ENCODE results near the gene PIP5K1B.
"Not testable (repeated sequence)": the region's sequence is repeated elsewhere in the genome, so short reads cannot be mapped to it uniquely, and the experiment has no call there.

Gene PIP5K1B

DNA sequence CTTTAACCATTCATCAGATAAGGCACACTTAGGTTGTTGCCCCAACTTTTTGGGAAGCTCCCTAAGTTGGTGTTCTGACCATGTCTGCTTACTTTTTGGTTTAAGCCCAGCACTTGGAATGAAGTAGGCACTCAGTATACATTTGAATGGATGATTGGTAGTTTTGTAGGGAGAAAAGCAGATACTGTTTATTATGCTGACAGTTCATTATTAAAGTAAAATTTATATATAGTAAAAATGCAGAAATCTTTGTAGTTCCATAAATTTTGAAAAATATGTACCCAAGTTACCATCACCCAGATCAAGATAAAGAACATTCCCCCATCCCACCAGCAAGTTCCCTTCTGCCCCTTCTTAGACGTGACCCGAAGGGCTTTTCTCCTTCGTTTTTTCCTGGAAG lies 273.5 kb downstream of the PIP5K1B start:
- DNase-seq (ENCODE audit: low read depth, low spot score), result no peak
- TF ChIP-seq, protein P1, sequence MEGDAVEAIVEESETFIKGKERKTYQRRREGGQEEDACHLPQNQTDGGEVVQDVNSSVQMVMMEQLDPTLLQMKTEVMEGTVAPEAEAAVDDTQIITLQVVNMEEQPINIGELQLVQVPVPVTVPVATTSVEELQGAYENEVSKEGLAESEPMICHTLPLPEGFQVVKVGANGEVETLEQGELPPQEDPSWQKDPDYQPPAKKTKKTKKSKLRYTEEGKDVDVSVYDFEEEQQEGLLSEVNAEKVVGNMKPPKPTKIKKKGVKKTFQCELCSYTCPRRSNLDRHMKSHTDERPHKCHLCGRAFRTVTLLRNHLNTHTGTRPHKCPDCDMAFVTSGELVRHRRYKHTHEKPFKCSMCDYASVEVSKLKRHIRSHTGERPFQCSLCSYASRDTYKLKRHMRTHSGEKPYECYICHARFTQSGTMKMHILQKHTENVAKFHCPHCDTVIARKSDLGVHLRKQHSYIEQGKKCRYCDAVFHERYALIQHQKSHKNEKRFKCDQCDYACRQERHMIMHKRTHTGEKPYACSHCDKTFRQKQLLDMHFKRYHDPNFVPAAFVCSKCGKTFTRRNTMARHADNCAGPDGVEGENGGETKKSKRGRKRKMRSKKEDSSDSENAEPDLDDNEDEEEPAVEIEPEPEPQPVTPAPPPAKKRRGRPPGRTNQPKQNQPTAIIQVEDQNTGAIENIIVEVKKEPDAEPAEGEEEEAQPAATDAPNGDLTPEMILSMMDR (IDR thresholded peaks at IDR 0.05; ENCODE audit: low read depth, low read length), result no peak
- in situ Hi-C loops (cut with HindIII; ENCODE audit: low sequenced_read_pairs), result no loop called here
- H3K4me3 ChIP-seq (ENCODE audit: low read depth, low read length), result no peak overlapping the region

DNA sequence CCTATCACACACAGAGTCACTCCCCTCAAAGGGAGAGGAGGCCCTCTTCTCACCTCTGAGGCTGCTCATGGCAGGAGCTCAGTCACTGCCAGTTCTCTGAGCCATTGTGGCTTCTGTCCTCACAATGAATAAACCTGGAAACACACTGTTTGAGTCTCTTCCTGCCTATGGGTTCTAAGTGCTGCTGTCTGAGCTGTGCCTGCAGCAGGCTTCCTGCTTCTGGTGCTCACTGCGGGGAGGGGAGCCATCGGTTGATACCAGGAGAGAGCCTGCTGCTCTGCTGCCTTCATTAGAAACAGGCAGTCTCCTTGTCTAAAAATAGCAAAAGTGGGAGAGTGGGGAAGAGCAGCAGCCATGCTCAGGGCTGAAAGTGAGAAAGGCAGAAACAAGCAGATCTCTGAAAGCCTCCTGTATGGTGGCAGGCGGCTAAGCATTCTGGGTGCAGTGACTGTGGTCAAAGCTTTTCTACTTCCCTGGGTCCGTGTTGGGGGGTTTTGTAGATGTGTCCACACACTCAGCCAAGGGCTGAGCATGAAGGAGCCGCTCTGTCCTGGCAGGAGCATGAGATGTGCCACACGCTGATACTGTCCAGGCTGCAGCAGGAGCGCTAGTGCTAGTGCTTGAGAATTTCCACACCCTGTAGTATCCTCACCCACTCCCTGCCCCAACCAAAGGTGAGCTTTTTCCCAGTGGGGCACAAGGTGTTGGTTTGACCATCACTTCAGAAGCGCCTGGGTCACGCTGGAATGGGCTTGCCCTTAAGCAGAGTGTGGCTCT lies 274.7 kb downstream of the PIP5K1B start:
- no peak overlapping the region for H3K4me3 ChIP-seq (ENCODE audit: low read depth, low read length)
- no peak for DNase-seq (ENCODE audit: low read depth, low spot score)
- TF ChIP-seq, protein P1 (IDR thresholded peaks at IDR 0.05; ENCODE audit: low read depth, low read length), result no peak
- in situ Hi-C loops (cut with HindIII; ENCODE audit: low sequenced_read_pairs), result no loop called here

DNA sequence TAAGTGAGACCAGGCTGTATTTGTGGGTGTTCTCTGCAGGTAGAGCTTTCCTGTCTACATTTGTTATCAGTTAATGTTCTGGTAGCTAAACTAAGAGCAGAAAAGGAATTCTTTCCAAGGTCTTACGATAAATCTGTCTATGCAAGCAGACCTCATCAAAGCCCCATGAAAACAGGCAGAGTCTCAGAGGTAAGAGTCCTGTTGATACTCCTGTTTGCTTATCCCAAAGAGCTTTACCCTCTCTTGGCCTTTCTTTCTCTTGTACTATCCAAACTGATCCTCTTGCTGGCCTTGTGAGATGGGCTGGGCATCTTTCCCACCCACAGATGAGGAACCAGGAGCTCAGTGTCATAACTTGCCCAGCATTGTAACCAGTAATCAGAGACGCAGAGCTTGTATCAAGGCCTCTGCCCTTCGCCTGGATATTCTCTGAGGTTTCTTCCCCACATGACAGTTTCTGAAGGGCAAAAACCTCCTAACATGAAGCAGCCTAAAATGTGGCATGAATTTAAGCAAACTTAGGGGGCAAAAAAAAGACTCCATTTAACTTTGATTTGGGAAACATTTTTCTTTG lies 275.4 kb downstream of the PIP5K1B start:
- TF ChIP-seq, protein P1 (IDR thresholded peaks at IDR 0.05; ENCODE audit: low read depth, low read length), result no peak
- no peak overlapping the region for H3K4me3 ChIP-seq (ENCODE audit: low read depth, low read length)
- in situ Hi-C loops (cut with HindIII; ENCODE audit: low sequenced_read_pairs), result no loop called here
- DNase-seq (ENCODE audit: low read depth, low spot score), result no peak

DNA sequence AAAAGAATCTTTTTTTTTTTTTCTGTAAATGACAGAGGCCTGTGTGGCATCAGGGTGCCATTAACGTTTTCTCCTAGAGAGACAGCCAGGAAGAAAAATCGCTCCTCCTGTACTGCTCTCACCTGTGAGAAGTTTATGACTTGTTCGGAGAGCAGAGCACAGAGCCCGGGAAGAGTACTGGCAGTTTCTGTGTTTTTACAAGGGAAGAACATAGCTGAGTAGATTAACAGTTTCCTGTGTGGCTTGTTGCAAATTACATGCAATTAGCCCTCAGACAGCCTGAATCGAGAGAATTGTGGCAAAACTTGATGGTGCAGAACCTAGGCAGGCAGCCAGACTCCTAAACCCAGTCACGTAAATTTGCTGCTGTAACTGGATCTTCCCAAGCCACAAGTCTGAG lies 276.7 kb downstream of the PIP5K1B start:
- DNase-seq (ENCODE audit: low read depth, low spot score), result no peak
- in situ Hi-C loops (cut with HindIII; ENCODE audit: low sequenced_read_pairs), result no loop called here
- TF ChIP-seq, protein P1 (IDR thresholded peaks at IDR 0.05; ENCODE audit: low read depth, low read length), result no peak
- no peak overlapping the region for H3K4me3 ChIP-seq (ENCODE audit: low read depth, low read length)

DNA sequence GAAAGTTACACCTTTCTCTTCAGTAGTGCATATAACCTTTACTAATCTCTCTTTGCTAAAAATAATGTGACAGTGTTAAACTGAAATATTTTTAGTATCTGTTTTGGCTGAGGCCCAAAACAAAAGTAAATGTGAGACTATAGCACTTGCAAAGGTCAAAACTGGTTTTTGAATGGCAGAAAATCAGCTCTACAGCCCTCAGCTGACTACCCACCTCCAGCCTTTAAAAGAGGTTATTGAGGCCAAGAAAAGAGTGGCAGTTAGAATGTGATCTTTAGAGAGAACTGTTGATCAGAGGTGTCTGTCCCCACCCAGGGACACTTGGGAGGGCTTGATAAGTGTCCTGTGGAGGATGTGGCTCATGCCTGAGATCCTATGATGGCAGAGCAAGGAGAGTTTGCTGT lies 278.0 kb downstream of the PIP5K1B start:
- in situ Hi-C loops (cut with HindIII; ENCODE audit: low sequenced_read_pairs), result no loop called here
- TF ChIP-seq, protein P1 (IDR thresholded peaks at IDR 0.05; ENCODE audit: low read depth, low read length), result no peak
- H3K4me3 ChIP-seq (ENCODE audit: low read depth, low read length), result no peak overlapping the region
- DNase-seq (ENCODE audit: low read depth, low spot score), result no peak

DNA sequence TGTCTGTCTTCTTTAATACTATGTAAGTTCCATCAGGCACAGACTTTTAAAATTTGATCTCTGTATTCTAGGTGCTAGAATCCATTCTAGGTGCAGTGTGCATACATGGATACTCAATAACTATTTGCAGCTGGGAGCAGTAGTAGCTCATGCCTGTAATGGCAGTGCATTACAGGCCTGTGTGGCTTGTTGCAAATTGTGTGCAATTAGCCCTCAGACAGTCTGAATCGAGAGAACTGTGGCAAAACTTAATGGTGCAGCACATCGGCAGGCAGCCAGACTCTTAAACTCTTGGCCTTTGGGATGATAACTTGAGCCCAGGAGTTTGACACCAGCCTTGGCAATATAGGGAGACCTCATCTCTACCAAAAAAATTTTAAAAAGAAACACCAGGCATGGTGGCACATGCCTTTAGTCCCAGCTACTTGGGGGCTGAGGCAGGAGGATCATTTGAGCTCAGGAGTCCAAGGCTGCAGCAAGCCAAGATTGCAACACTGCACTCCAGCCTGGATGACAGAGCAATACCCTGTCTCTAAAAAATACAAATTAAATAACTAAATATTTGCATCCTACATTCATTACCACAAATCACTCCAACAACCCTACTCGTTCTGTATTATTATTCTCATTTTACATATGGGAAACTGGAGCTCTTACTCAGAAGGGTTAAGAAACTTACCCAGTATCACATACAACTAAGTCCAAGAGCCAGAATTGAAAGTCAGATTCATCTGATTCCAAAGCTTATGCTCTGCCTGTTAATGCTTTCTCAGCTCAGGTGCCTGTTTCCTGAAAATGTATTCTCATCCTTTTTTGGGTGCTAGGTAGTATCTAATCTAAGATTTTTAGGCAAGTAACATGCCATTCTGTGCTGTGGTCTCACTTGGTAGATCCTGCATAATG lies 278.7 kb downstream of the PIP5K1B start:
- no peak overlapping the region for H3K4me3 ChIP-seq (ENCODE audit: low read depth, low read length)
- DNase-seq (ENCODE audit: low read depth, low spot score), result no peak
- in situ Hi-C loops (cut with HindIII; ENCODE audit: low sequenced_read_pairs), result no loop called here
- TF ChIP-seq, protein P1 (IDR thresholded peaks at IDR 0.05; ENCODE audit: low read depth, low read length), result no peak

DNA sequence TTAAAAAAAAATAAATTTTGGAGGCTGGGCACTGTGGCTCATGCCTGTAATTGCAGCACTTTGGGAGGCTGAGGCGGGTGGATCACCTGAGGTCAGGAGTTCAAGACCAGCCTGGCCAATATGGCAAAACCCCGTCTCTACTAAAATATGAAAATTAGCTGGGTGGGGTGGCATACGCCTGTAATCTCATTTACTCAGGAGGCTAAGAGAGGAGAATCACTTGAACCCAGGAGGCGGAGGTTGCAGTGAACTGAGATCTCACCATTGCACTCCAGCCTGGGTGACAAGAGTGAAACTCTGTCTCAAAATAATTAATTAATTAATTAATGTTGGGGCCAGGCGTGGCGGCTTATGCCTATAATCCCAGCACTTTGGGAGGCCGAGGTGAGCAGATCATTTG lies 281.9 kb downstream of the PIP5K1B start:
- in situ Hi-C loops (cut with HindIII; ENCODE audit: low sequenced_read_pairs); H3K4me3 ChIP-seq (ENCODE audit: low read depth, low read length); DNase-seq (ENCODE audit: low read depth, low spot score): not testable (repeated sequence)

Data from astrocyte of the spinal cord (primary cell).